K562 (cell line): ENCODE results near the gene ATXN1. TPM values are rescaled to one million over a fixed set of nuclear protein-coding genes. Genes with fewer than 3 reads are reported as not detected.
A peak's percentile ranks its signal among the peaks of the same experiment; 100 is the strongest.

Source experiments
- CEBPG ChIP-seq, 3 experiments: fragments of 200-800 bp in 1 of 3; sonication (Bioruptor generic) in 1 of 3; sonication (generic) in 1 of 3; formaldehyde crosslinking in 1 of 3; IDR thresholded peaks in 2 of 3; conservative IDR thresholded peaks in 1 of 3; 2 replicates each; pipeline versions ENCODE4 v1.6.1 to v1.8.0; 2016 to 2022; ENCODE audit warnings: missing compliant biosample characterization in 2 of 3, missing genetic modification characterization in 2 of 3, mild to moderate bottlenecking in 1 of 3, missing genetic modification reagents in 1 of 3
- MAFF ChIP-seq: IDR thresholded peaks from 2 replicates; pipeline ENCODE4 v1.6.1; 2012; ENCODE audit warnings: low read length, improper control_type of control experiment
- MAFK ChIP-seq: IDR thresholded peaks from 2 replicates; pipeline ENCODE4 v1.6.1; 2011; ENCODE audit warnings: low read length, improper control_type of control experiment
- NCOA2 ChIP-seq, 2 experiments: fragments of 450-650 bp; IDR thresholded peaks; 2 replicates each; pipeline ENCODE4 v1.6.1; 2018; ENCODE audit warnings: mild to moderate bottlenecking in 2 of 2, moderate library complexity in 1 of 2; ENCODE audit not compliant: partially characterized antibody in 2 of 2
- NUFIP1 ChIP-seq: fragments of 450-650 bp; IDR thresholded peaks from 2 replicates; pipeline ENCODE4 v1.6.1; 2018; ENCODE audit not compliant: partially characterized antibody
- PHB2 ChIP-seq: fragments of 450-650 bp; IDR thresholded peaks from 2 replicates; pipeline ENCODE4 v1.6.1; 2017; ENCODE audit warnings: low read depth
- RBM39 ChIP-seq: fragments of 200-400 bp; formaldehyde crosslinking; optimal IDR thresholded peaks from 2 replicates; pipeline ENCODE3; 2018; ENCODE audit warnings: low read depth, low read length
- TAF7 ChIP-seq: fragments of 450-650 bp; IDR thresholded peaks from 2 replicates; pipeline ENCODE4 v1.6.1; 2016; ENCODE audit warnings: missing genetic modification characterization, missing compliant biosample characterization
- TCF3 ChIP-seq: sonication (generic); formaldehyde crosslinking; IDR thresholded peaks from 2 replicates; pipeline ENCODE4 v1.4.0; 2020; ENCODE audit warnings: mild to moderate bottlenecking, missing genetic modification reagents
- TOE1 ChIP-seq, 2 experiments: fragments of 450-650 bp in 1 of 2; sonication (generic) in 1 of 2; formaldehyde crosslinking in 1 of 2; IDR thresholded peaks; 2 replicates each; pipeline versions ENCODE4 v1.7.1 to v1.8.0; 2016 to 2022; ENCODE audit warnings: borderline replicate concordance in 2 of 2, mild to moderate bottlenecking in 2 of 2, antibody characterized with exemption in 1 of 2, inconsistent platforms in 1 of 2, low read depth in 1 of 2, missing genetic modification reagents in 1 of 2, moderate library complexity in 1 of 2
- ZFPM2 ChIP-seq: fragments of 250-450 bp; sonication (Bioruptor Pico); IDR thresholded peaks from 2 replicates; pipeline ENCODE4 v1.5.1; 2022; ENCODE audit warnings: mild to moderate bottlenecking
- ZKSCAN8 ChIP-seq: fragments of 200-800 bp; sonication (Bioruptor generic); IDR thresholded peaks from 2 replicates; pipeline ENCODE4 v1.6.1; 2016; ENCODE audit warnings: missing genetic modification characterization, missing compliant biosample characterization
- ZNF354B ChIP-seq: fragments of 250-450 bp; sonication (Bioruptor Pico); IDR thresholded peaks from 2 replicates; pipeline ENCODE4 v1.4.0; 2020
- ZNF778 ChIP-seq: fragments of 450-650 bp; formaldehyde crosslinking; IDR thresholded peaks from 2 replicates; pipeline ENCODE4 v1.4.0; 2020; ENCODE audit warnings: mild to moderate bottlenecking, moderate library complexity
- polyA plus RNA-seq, 8 experiments: library from polyadenylated mRNA; depleted of rRNA in 4 of 8; stranded (reverse) in 5 of 8; unstranded in 3 of 8; fragments of >200 nt; fragmentation: Nextera tagmentation in 2 of 8; fragmentation: Illumina TruSeq in 1 of 8; extraction: Ambion mirVana in 2 of 8; extraction: Trizol in 1 of 8; gene quantifications; 2 replicates each; pipeline versions ENCODE4 v1.2.1 to v1.2.3, GENCODE V29; 2011 to 2014; ENCODE audit warnings: inconsistent platforms in 1 of 8, missing spikeins in 1 of 8
- total RNA-seq, 7 experiments: library from RNA; depleted of rRNA in 6 of 7; stranded (reverse); fragments of >200 nt in 6 of 7; fragmentation: Illumina TruSeq in 2 of 7; extraction: Trizol in 2 of 7; gene quantifications; 2 replicates each; pipeline versions ENCODE4 v1.2.1 to v1.2.3, GENCODE V29; 2011 to 2021; ENCODE audit warnings: low replicate concordance in 1 of 7
- TF ChIP-seq, protein P1 (sequence below): fragments of 450-650 bp; IDR thresholded peaks from 2 replicates; pipeline ENCODE4 v1.6.1; 2016
- TF ChIP-seq, protein P2 (sequence below): fragments of 450-650 bp; IDR thresholded peaks from 2 replicates; pipeline ENCODE4 v1.6.1; 2016; ENCODE audit warnings: mild to moderate bottlenecking

Gene ATXN1
- total and polyA plus RNA-seq, 9 of the 15 experiments (the other 6 are each of a cell fraction or from before 2014, with no cell fraction given) = under 0.01 to 1.2 (median 0.58) TPM

- no peak for TF ChIP-seq TOE1 (IDR thresholded peaks at IDR 0.05; ENCODE audit: borderline replicate concordance)
- no peak for TF ChIP-seq TOE1 (CRISPR knock-in tag; IDR thresholded peaks at IDR 0.05; ENCODE audit: borderline replicate concordance, low read depth)
- no peak for TF ChIP-seq ZNF354B (CRISPR knock-in tag)
- TF ChIP-seq PHB2 = no peak
- peak; percentile 7; the same call in 1 of the 2 replicates for TF ChIP-seq MAFK
- no peak for TF ChIP-seq ZFPM2 (CRISPR knock-in tag)
- TF ChIP-seq ZKSCAN8 (CRISPR knock-in tag) = no peak
- no peak for TF ChIP-seq NCOA2 (IDR thresholded peaks at IDR 0.05; ENCODE audit: partially characterized antibody in 2 of 2)
- TF ChIP-seq MAFF = peak; percentile 26
- TF ChIP-seq TCF3 = no peak
- TF ChIP-seq ZNF778 (CRISPR knock-in tag) = no peak
- no peak for TF ChIP-seq NUFIP1
- TF ChIP-seq RBM39 = no peak
- no peak for TF ChIP-seq TAF7 (tag)
- TF ChIP-seq, protein P1, sequence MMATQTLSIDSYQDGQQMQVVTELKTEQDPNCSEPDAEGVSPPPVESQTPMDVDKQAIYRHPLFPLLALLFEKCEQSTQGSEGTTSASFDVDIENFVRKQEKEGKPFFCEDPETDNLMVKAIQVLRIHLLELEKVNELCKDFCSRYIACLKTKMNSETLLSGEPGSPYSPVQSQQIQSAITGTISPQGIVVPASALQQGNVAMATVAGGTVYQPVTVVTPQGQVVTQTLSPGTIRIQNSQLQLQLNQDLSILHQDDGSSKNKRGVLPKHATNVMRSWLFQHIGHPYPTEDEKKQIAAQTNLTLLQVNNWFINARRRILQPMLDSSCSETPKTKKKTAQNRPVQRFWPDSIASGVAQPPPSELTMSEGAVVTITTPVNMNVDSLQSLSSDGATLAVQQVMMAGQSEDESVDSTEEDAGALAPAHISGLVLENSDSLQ = no peak
- TF ChIP-seq, protein P2, sequence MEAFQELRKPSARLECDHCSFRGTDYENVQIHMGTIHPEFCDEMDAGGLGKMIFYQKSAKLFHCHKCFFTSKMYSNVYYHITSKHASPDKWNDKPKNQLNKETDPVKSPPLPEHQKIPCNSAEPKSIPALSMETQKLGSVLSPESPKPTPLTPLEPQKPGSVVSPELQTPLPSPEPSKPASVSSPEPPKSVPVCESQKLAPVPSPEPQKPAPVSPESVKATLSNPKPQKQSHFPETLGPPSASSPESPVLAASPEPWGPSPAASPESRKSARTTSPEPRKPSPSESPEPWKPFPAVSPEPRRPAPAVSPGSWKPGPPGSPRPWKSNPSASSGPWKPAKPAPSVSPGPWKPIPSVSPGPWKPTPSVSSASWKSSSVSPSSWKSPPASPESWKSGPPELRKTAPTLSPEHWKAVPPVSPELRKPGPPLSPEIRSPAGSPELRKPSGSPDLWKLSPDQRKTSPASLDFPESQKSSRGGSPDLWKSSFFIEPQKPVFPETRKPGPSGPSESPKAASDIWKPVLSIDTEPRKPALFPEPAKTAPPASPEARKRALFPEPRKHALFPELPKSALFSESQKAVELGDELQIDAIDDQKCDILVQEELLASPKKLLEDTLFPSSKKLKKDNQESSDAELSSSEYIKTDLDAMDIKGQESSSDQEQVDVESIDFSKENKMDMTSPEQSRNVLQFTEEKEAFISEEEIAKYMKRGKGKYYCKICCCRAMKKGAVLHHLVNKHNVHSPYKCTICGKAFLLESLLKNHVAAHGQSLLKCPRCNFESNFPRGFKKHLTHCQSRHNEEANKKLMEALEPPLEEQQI = no peak
- no peak for TF ChIP-seq CEBPG (CRISPR knock-in tag; IDR thresholded peaks at IDR 0.05)
- TF ChIP-seq CEBPG (tag; conservative IDR thresholded peaks at IDR 0.05 in 1 of 2, IDR thresholded peaks at IDR 0.05 in 1 of 2) = no peak
- TF ChIP-seq, all 486 proteins: peak for 4
Measured at GRCh38 chr6:16647422-16647821, 113.8 kb downstream of the ATXN1 start (continued).
